Gastrocnemius medialis (tissue), 4 donors: ENCODE measurements around the gene LHX3. TPM values are rescaled to one million over a fixed set of nuclear protein-coding genes. Genes with fewer than 3 reads are reported as not detected.

ENCODE experiments used
- ATAC-seq, 2 donors: fragments of 150-250 bp; one replicate each; pipeline ENCODE4 v1.9.1; 2016
- DNase-seq, 2 donors: peaks; one replicate each; pipeline ENCODE4 v3.0.0-alpha.2; 2019
- H3K27ac ChIP-seq, 4 donors: fragments of 200-600 bp; sonication (generic); 1 replicate in 1 of 4; 2 replicates in 3 of 4; pipeline ENCODE4 v1.5.1; 2016 to 2018; ENCODE audit warnings: mild to moderate bottlenecking in 2 of 4, moderate library complexity in 1 of 4
- H3K27me3 ChIP-seq, 3 donors: fragments of 200-600 bp; sonication (generic) in 2 of 3; 1 replicate in 1 of 3; 2 replicates in 2 of 3; pipeline versions ENCODE4 v1.5.1 to v1.6.0; 2016 to 2019; ENCODE audit warnings: mild to moderate bottlenecking in 1 of 3, moderate library complexity in 1 of 3
- H3K36me3 ChIP-seq, 2 donors: fragments of 200-600 bp; sonication (generic) in 1 of 2; one replicate each; pipeline ENCODE4 v1.5.1; 2017 to 2018
- H3K4me1 ChIP-seq, 2 donors: fragments of 200-600 bp; sonication (generic) in 1 of 2; one replicate each; pipeline ENCODE4 v1.5.1; 2016 to 2017; ENCODE audit warnings: mild to moderate bottlenecking in 2 of 2
- H3K4me3 ChIP-seq, 4 donors: fragments of 200-600 bp; sonication (generic) in 3 of 4; 1 replicate in 1 of 4; 2 replicates in 3 of 4; pipeline ENCODE4 v1.5.1; 2016 to 2019; ENCODE audit warnings: mild to moderate bottlenecking in 2 of 4
- H3K9me3 ChIP-seq, 3 donors: fragments of 200-600 bp; sonication (generic) in 2 of 3; 1 replicate in 1 of 3; 2 replicates in 2 of 3; pipeline ENCODE4 v1.5.1; 2016 to 2019
- POLR2A ChIP-seq, 2 donors: fragments of 450-650 bp; IDR thresholded peaks; one replicate each; pipeline ENCODE4 v1.6.1; 2017; ENCODE audit warnings: antibody characterized with exemption in 2 of 2, mild to moderate bottlenecking in 2 of 2, moderate library complexity in 2 of 2
- in situ Hi-C, 4 donors: fragments of 200-750 bp; cut with MboI; loops; one replicate each; pipeline versions ENCODE4 v1.15.0 to v1.8.0; 2017; ENCODE audit warnings: low sequenced_read_pairs in 4 of 4
- intact Hi-C: fragments of 100-400 bp; cut with DNase I; formaldehyde crosslinking; loops from one replicate; pipeline ENCODE4 v1.15.1; 2023; ENCODE audit warnings: low total_unique reads
- total RNA-seq, 4 donors: library from RNA; depleted of rRNA; stranded (reverse); fragments of >200 nt; gene quantifications; one replicate each; pipeline versions ENCODE4 v1.1.0 to v1.2.3, GENCODE V29; 2016
- TF ChIP-seq, protein P1 (sequence below), 5 experiments: fragments of 450-650 bp in 3 of 5; fragments of 200-600 bp in 2 of 5; sonication (generic) in 2 of 5; IDR thresholded peaks in 4 of 5; conservative IDR thresholded peaks in 1 of 5; 1 replicate in 4 of 5; 2 replicates in 1 of 5; pipeline ENCODE4 v1.5.1; 2016 to 2019; ENCODE audit warnings: antibody characterized with exemption in 5 of 5, mild to moderate bottlenecking in 3 of 5, moderate library complexity in 3 of 5

The LHX3 gene
- total RNA-seq, 4 donors from 2014 or later: not detected

- intact Hi-C loops (no loop called here), in situ Hi-C loops (no loop called here)
- ATAC-seq (no peak), DNase-seq (no peak)
- Histone ChIP-seq H3K9me3 (no peaks in the 10 kb centered on the region), H3K4me1 (no peaks in the 10 kb centered on the region), H3K4me3 (no peak overlapping the region), H3K36me3 (no peaks in the 10 kb centered on the region), H3K27ac (no peak overlapping the region), H3K27me3 (peaks cover 59 to 85% (median 84%) of the 10 kb centered on the region in 3 donors)
- TF ChIP-seq, protein P1, sequence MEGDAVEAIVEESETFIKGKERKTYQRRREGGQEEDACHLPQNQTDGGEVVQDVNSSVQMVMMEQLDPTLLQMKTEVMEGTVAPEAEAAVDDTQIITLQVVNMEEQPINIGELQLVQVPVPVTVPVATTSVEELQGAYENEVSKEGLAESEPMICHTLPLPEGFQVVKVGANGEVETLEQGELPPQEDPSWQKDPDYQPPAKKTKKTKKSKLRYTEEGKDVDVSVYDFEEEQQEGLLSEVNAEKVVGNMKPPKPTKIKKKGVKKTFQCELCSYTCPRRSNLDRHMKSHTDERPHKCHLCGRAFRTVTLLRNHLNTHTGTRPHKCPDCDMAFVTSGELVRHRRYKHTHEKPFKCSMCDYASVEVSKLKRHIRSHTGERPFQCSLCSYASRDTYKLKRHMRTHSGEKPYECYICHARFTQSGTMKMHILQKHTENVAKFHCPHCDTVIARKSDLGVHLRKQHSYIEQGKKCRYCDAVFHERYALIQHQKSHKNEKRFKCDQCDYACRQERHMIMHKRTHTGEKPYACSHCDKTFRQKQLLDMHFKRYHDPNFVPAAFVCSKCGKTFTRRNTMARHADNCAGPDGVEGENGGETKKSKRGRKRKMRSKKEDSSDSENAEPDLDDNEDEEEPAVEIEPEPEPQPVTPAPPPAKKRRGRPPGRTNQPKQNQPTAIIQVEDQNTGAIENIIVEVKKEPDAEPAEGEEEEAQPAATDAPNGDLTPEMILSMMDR (IDR thresholded peaks at IDR 0.05 in 4 of 5, conservative IDR thresholded peaks at IDR 0.05 in 1 of 5): no peak
- TF ChIP-seq POLR2A (IDR thresholded peaks at IDR 0.05): no peak
These were observed 14.7 kb downstream of the LHX3 start for GRCh38 chr9:136190237-136190601.

DNA sequence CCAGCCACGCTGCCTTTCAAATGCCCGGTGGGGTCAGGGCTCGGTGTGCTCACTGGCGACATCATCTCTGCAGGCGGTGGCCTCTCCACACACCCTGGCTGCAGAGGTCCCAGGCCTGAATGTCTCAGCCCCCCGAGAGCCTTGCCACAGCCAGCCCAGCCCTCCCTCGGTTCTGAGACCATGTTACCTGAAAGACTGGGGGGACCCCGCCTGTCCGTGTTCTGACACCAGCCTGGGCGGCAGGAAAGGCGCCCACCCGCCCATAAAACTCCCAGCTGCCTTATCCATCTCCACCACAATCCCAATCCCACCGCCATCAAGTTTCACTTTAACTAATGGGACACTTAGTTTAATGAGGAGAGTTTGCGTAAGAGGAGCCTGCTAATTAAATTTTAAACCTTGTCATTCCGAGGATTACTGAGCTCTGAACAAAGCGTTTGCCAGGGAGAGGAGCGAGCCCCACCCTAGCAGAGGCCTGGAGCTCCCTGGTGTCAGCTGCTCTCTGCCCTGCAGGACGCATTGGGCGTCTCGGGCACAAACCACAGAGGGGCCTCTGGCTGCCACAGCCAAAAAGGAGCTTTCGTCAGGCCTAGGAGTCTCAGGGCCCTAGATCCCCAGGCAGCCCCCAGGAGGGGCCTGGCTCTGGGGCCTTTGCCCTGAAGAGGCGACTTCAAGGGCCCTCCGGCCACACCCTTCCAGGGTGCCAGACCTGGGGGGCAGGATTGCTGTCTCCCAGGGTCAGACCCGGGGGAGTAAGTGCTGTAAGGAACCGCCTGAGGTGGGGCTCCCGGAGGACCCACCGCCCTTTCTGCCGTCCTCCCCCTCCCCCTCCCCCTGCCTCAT, 15.3 kb downstream of the LHX3 start:
- H3K27ac ChIP-seq: no peak overlapping the region
- DNase-seq (no peak), ATAC-seq (no peak)
- H3K27me3 ChIP-seq: peaks cover 60 to 84% (median 80%) of the 10 kb centered on the region in 3 donors
- no peaks in the 10 kb centered on the region for H3K9me3 ChIP-seq
- in situ Hi-C loops: no loop called here
- no peaks in the 10 kb centered on the region for H3K36me3 ChIP-seq
- no peak for TF ChIP-seq POLR2A (IDR thresholded peaks at IDR 0.05)
- TF ChIP-seq, protein P1 (IDR thresholded peaks at IDR 0.05 in 4 of 5, conservative IDR thresholded peaks at IDR 0.05 in 1 of 5): no peak
- no peaks in the 10 kb centered on the region for H3K4me1 ChIP-seq
- H3K4me3 ChIP-seq: no peak overlapping the region
- intact Hi-C loops: no loop called here

DNA sequence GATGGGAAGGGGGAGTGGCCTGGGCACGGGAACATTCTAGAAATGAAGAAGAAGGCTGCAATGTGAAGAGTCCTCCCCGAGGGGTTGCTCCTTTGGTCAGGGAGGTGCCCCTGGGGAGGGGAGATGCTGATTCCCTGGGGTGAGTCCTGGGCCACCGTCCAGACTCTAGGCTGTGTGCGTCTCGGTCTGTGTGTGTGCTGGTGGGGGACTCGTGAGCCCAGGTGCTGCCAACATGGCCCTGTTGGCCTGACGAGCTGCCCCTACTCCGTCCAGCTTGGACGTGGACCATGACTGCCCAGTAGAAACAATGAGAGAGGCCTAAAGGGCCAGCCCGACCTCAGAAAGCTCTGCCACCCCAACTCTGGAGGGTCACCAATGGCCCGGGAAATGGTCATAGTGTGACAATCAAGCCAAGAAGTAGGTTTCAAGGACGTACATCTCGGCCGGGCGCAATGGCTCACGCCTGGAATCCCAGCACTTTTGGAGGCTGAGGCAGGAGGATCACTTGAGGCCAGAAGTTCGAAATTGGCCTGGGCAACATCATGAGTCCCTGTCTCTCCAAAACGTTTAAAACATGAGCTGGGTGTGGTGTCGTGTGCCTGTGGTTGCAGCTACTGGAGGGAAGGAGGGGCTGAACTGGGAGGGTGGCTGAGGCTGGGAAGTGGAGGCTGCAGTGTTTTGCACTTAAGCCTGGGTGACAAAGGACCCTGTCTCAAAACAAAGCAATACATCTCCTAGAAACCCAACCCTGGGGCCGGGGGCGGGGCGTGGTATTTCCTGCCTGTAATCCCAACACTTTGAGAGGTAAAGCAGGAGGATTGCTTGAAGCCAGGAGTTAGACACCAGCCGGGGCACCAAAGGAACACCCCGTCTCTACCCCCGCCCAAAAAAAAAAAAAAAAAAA, 17.0 kb downstream of the LHX3 start:
- no peak for DNase-seq
- H3K27ac ChIP-seq: no peak overlapping the region
- intact Hi-C loops: no loop called here
- peaks cover 55 to 78% (median 66%) of the 10 kb centered on the region in 3 donors for H3K27me3 ChIP-seq
- no peak overlapping the region for H3K4me3 ChIP-seq
- no peak for ATAC-seq
- H3K36me3 ChIP-seq: no peaks in the 10 kb centered on the region
- TF ChIP-seq POLR2A (IDR thresholded peaks at IDR 0.05): no peak
- TF ChIP-seq, protein P1 (IDR thresholded peaks at IDR 0.05 in 4 of 5, conservative IDR thresholded peaks at IDR 0.05 in 1 of 5): no peak
- in situ Hi-C loops: no loop called here
- no peaks in the 10 kb centered on the region for H3K9me3 ChIP-seq
- no peaks in the 10 kb centered on the region for H3K4me1 ChIP-seq

DNA sequence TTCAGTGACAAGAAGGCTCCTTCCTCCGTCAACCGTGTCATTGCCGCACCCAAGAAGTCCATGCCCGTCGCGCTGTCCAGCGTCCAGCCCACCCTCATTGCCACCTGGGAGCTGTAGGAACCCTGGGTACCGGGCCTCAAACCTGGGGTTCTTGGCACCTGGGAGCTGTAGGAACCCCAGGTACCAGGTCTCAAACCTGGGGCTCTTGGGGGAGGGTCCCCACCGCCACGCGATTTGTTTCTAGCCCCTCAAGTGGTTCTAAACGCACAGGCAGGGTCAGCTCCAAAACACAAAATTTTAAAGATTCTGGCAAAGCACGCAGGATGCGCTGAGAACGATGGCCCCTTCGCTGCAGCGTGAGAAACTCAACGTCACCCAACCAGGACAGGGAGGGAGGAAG, 17.7 kb downstream of the LHX3 start:
- H3K27me3 ChIP-seq: peaks cover 48 to 70% (median 58%) of the 10 kb centered on the region in 3 donors
- TF ChIP-seq, protein P1 (IDR thresholded peaks at IDR 0.05 in 4 of 5, conservative IDR thresholded peaks at IDR 0.05 in 1 of 5): no peak
- TF ChIP-seq POLR2A (IDR thresholded peaks at IDR 0.05): no peak
- H3K9me3 ChIP-seq: no peaks in the 10 kb centered on the region
- no peak overlapping the region for H3K27ac ChIP-seq
- intact Hi-C loops: no loop called here
- no peak for ATAC-seq
- no peaks in the 10 kb centered on the region for H3K4me1 ChIP-seq
- DNase-seq: no peak
- in situ Hi-C loops: no loop called here
- no peaks in the 10 kb centered on the region for H3K36me3 ChIP-seq
- no peak overlapping the region for H3K4me3 ChIP-seq
